ENCODE results near the gene LMF1. TPM values are rescaled to one million over a fixed set of nuclear protein-coding genes. Genes with fewer than 3 reads are reported as not detected.
"Not testable (repeated sequence)": the region's sequence is repeated elsewhere in the genome, so short reads cannot be mapped to it uniquely, and the experiment has no call there.

Gene LMF1
- total RNA-seq, 1 experiment from 2014 or later = 12.2 TPM

GRCh38 chr16:962366-962765 is 8.4 kb downstream of the LMF1 start:
- Histone ChIP-seq H3K79me2 (ENCODE audit: low read length) (no peaks in the 10 kb centered on the region), H3K36me3 (ENCODE audit: insufficient read depth, low read length) (no peaks in the 10 kb centered on the region), H2AFZ (ENCODE audit: low read length) (no peak overlapping the region), H3K9me3 (ENCODE audit: low read length) (no peaks in the 10 kb centered on the region; the same call in 1 of the 2 replicates), H3K4me2 (ENCODE audit: low read depth, low read length, poor library complexity, severe bottlenecking) (no peak overlapping the region), H4K20me1 (ENCODE audit: insufficient read depth, low read depth, low read length) (no peaks in the 10 kb centered on the region), H3K4me1 (ENCODE audit: low read length) (no peaks in the 10 kb centered on the region), H3K9ac (ENCODE audit: low read length) (no peak overlapping the region), H3K27me3 (ENCODE audit: low read length) (no peaks in the 10 kb centered on the region), H3K9me2 (replicated peaks; ENCODE audit: insufficient read depth, low read length) (no peaks in the 10 kb centered on the region), H3K4me3 (ENCODE audit: low read length) (no peak overlapping the region), H3K27ac (ENCODE audit: low read length) (no peak overlapping the region)
- DNase-seq = no peak

GRCh38 chr16:959232-960040 is 11.3 kb downstream of the LMF1 start:
- no peaks in the 10 kb centered on the region for H3K36me3 ChIP-seq (ENCODE audit: insufficient read depth, low read length)
- no peak overlapping the region for H2AFZ ChIP-seq (ENCODE audit: low read length)
- H3K9me3 ChIP-seq (ENCODE audit: low read length) = no peaks in the 10 kb centered on the region
- no peak overlapping the region for H3K4me2 ChIP-seq (ENCODE audit: low read depth, low read length, poor library complexity, severe bottlenecking)
- no peak overlapping the region for H3K27ac ChIP-seq (ENCODE audit: low read length)
- H3K4me3 ChIP-seq (ENCODE audit: low read length) = no peak overlapping the region
- no peaks in the 10 kb centered on the region for H3K4me1 ChIP-seq (ENCODE audit: low read length)
- H3K9me2 ChIP-seq (replicated peaks; ENCODE audit: insufficient read depth, low read length) = no peaks in the 10 kb centered on the region
- no peaks in the 10 kb centered on the region for H3K27me3 ChIP-seq (ENCODE audit: low read length)
- H3K9ac ChIP-seq (ENCODE audit: low read length) = no peak overlapping the region
- no peaks in the 10 kb centered on the region for H4K20me1 ChIP-seq (ENCODE audit: insufficient read depth, low read depth, low read length)
- no peaks in the 10 kb centered on the region for H3K79me2 ChIP-seq (ENCODE audit: low read length)
- DNase-seq = no peak

- H3K79me2 ChIP-seq (ENCODE audit: low read length); H2AFZ ChIP-seq (ENCODE audit: low read length); H3K9ac ChIP-seq (ENCODE audit: low read length); H3K9me2 ChIP-seq (replicated peaks; ENCODE audit: insufficient read depth, low read length); H3K4me2 ChIP-seq (ENCODE audit: low read depth, low read length, poor library complexity, severe bottlenecking); DNase-seq; H3K27me3 ChIP-seq (ENCODE audit: low read length); H3K27ac ChIP-seq (ENCODE audit: low read length); H3K9me3 ChIP-seq (ENCODE audit: low read length); H3K36me3 ChIP-seq (ENCODE audit: insufficient read depth, low read length); H3K4me1 ChIP-seq (ENCODE audit: low read length); H4K20me1 ChIP-seq (ENCODE audit: insufficient read depth, low read depth, low read length); H3K4me3 ChIP-seq (ENCODE audit: low read length): not testable (repeated sequence)
Observed at GRCh38 chr16:955766-956165, 15.0 kb downstream of the LMF1 start.

GRCh38 chr16:953818-954217 is 17.0 kb downstream of the LMF1 start:
- H4K20me1 ChIP-seq (ENCODE audit: insufficient read depth, low read depth, low read length); H3K36me3 ChIP-seq (ENCODE audit: insufficient read depth, low read length); H3K4me3 ChIP-seq (ENCODE audit: low read length); H3K9ac ChIP-seq (ENCODE audit: low read length); H3K4me1 ChIP-seq (ENCODE audit: low read length); H3K27me3 ChIP-seq (ENCODE audit: low read length); H3K9me2 ChIP-seq (replicated peaks; ENCODE audit: insufficient read depth, low read length); H3K9me3 ChIP-seq (ENCODE audit: low read length); DNase-seq; H3K79me2 ChIP-seq (ENCODE audit: low read length); H3K27ac ChIP-seq (ENCODE audit: low read length); H2AFZ ChIP-seq (ENCODE audit: low read length); H3K4me2 ChIP-seq (ENCODE audit: low read depth, low read length, poor library complexity, severe bottlenecking): not testable (repeated sequence)

- DNase-seq = no peak
- Histone ChIP-seq H3K79me2 (ENCODE audit: low read length) (no peaks in the 10 kb centered on the region), H2AFZ (ENCODE audit: low read length) (no peak overlapping the region), H3K27ac (ENCODE audit: low read length) (no peak overlapping the region), H3K9me2 (replicated peaks; ENCODE audit: insufficient read depth, low read length) (no peaks in the 10 kb centered on the region), H3K9ac (ENCODE audit: low read length) (no peak overlapping the region), H3K4me3 (ENCODE audit: low read length) (no peak overlapping the region), H3K4me2 (ENCODE audit: low read depth, low read length, poor library complexity, severe bottlenecking) (no peak overlapping the region), H3K27me3 (ENCODE audit: low read length) (no peaks in the 10 kb centered on the region), H3K36me3 (ENCODE audit: insufficient read depth, low read length) (no peaks in the 10 kb centered on the region), H4K20me1 (ENCODE audit: insufficient read depth, low read depth, low read length) (no peaks in the 10 kb centered on the region), H3K4me1 (ENCODE audit: low read length) (no peaks in the 10 kb centered on the region), H3K9me3 (ENCODE audit: low read length) (no peaks in the 10 kb centered on the region; the same call in 1 of the 2 replicates)
Observed at GRCh38 chr16:952321-952720, 18.5 kb downstream of the LMF1 start.

- no peaks in the 10 kb centered on the region for H4K20me1 ChIP-seq (ENCODE audit: insufficient read depth, low read depth, low read length)
- no peaks in the 10 kb centered on the region for H3K79me2 ChIP-seq (ENCODE audit: low read length)
- no peaks in the 10 kb centered on the region for H3K27me3 ChIP-seq (ENCODE audit: low read length)
- H3K4me2 ChIP-seq (ENCODE audit: low read depth, low read length, poor library complexity, severe bottlenecking) = no peak overlapping the region
- H3K4me3 ChIP-seq (ENCODE audit: low read length) = no peak overlapping the region
- H3K27ac ChIP-seq (ENCODE audit: low read length) = no peak overlapping the region
- H3K4me1 ChIP-seq (ENCODE audit: low read length) = no peaks in the 10 kb centered on the region
- no peaks in the 10 kb centered on the region for H3K9me2 ChIP-seq (replicated peaks; ENCODE audit: insufficient read depth, low read length)
- no peak overlapping the region for H2AFZ ChIP-seq (ENCODE audit: low read length)
- peaks cover 2% of the 10 kb centered on the region; the same call in 1 of the 2 replicates for H3K36me3 ChIP-seq (ENCODE audit: insufficient read depth, low read length)
- no peaks in the 10 kb centered on the region; the same call in 1 of the 2 replicates for H3K9me3 ChIP-seq (ENCODE audit: low read length)
- no peak overlapping the region for H3K9ac ChIP-seq (ENCODE audit: low read length)
- no peak for DNase-seq
Observed at GRCh38 chr16:951660-952301, 19.0 kb downstream of the LMF1 start.

GRCh38 chr16:950733-951573 is 19.8 kb downstream of the LMF1 start:
- not testable (repeated sequence) for H3K4me1 ChIP-seq (ENCODE audit: low read length); H3K4me3 ChIP-seq (ENCODE audit: low read length); H3K36me3 ChIP-seq (ENCODE audit: insufficient read depth, low read length)

GRCh38 chr16:948767-949166 is 22.0 kb downstream of the LMF1 start:
- H3K27me3 ChIP-seq (ENCODE audit: low read length); H3K27ac ChIP-seq (ENCODE audit: low read length); H3K4me2 ChIP-seq (ENCODE audit: low read depth, low read length, poor library complexity, severe bottlenecking); H4K20me1 ChIP-seq (ENCODE audit: insufficient read depth, low read depth, low read length); DNase-seq; H3K9ac ChIP-seq (ENCODE audit: low read length); H3K36me3 ChIP-seq (ENCODE audit: insufficient read depth, low read length); H2AFZ ChIP-seq (ENCODE audit: low read length); H3K9me3 ChIP-seq (ENCODE audit: low read length); H3K79me2 ChIP-seq (ENCODE audit: low read length); H3K4me1 ChIP-seq (ENCODE audit: low read length); H3K4me3 ChIP-seq (ENCODE audit: low read length); H3K9me2 ChIP-seq (replicated peaks; ENCODE audit: insufficient read depth, low read length): not testable (repeated sequence)

More at GRCh38 chr16:950733-951573, 19.8 kb downstream of the LMF1 start:
- not testable (repeated sequence) for H4K20me1 ChIP-seq (ENCODE audit: insufficient read depth, low read depth, low read length); H3K27me3 ChIP-seq (ENCODE audit: low read length); H3K79me2 ChIP-seq (ENCODE audit: low read length); H3K9ac ChIP-seq (ENCODE audit: low read length); H2AFZ ChIP-seq (ENCODE audit: low read length); H3K9me3 ChIP-seq (ENCODE audit: low read length); DNase-seq; H3K4me2 ChIP-seq (ENCODE audit: low read depth, low read length, poor library complexity, severe bottlenecking); H3K9me2 ChIP-seq (replicated peaks; ENCODE audit: insufficient read depth, low read length); H3K27ac ChIP-seq (ENCODE audit: low read length)
